T follicular helper cell (primary cell): ENCODE results near the gene FAM174A.

ENCODE experiments used
- DNase-seq: peaks from one replicate; pipeline ENCODE4 v3.0.0-alpha.2; 2020; ENCODE audit warnings: low read depth
- total RNA-seq, 2 experiments: gene quantifications; one replicate each; lab custom pipeline; 2026; lab: John Stamatoyannopoulos, UW

The FAM174A gene
- 3.5 to 5.1 reads per million in 2 experiments for total RNA-seq

GRCh38 chr5:100535060-100536005 lies at the start of gene FAM174A:
Gene FAM174A, plus strand, starts transcription at chr5:100535374. Its CDS starts 157 bp downstream, at chr5:100535531.
- peak; percentile 91 for DNase-seq

GRCh38 chr5:100493996-100494395 lies 41.2 kb upstream of the FAM174A start:
- no peak for DNase-seq

GRCh38 chr5:100496296-100496695 lies 38.9 kb upstream of the FAM174A start:
- no peak for DNase-seq

- DNase-seq, result no peak
These were observed 32.5 kb upstream of the FAM174A start for GRCh38 chr5:100502684-100503083.

- no peak for DNase-seq
These were observed 29.0 kb upstream of the FAM174A start for GRCh38 chr5:100505984-100506670.

GRCh38 chr5:100516285-100516684 lies 18.9 kb upstream of the FAM174A start:
- no peak for DNase-seq

GRCh38 chr5:100517301-100517974 lies 17.7 kb upstream of the FAM174A start:
- no peak for DNase-seq

GRCh38 chr5:100518377-100518776 lies 16.8 kb upstream of the FAM174A start:
- no peak for DNase-seq

- DNase-seq, result no peak
These were observed 16.1 kb upstream of the FAM174A start for GRCh38 chr5:100519075-100519474.

GRCh38 chr5:100520348-100520747 lies 14.8 kb upstream of the FAM174A start:
- no peak for DNase-seq

- no peak for DNase-seq
These were observed 2.8 kb downstream of the FAM174A start for GRCh38 chr5:100537946-100538345.

GRCh38 chr5:100539519-100539918 lies 4.3 kb downstream of the FAM174A start:
- no peak for DNase-seq

- no peak for DNase-seq
These were observed 6.9 kb downstream of the FAM174A start for GRCh38 chr5:100542086-100542485.

- no peak for DNase-seq
These were observed 10.8 kb downstream of the FAM174A start for GRCh38 chr5:100546001-100546400.

GRCh38 chr5:100550531-100551051 lies 15.4 kb downstream of the FAM174A start:
- DNase-seq, result no peak

GRCh38 chr5:100551183-100551582 lies 16.0 kb downstream of the FAM174A start:
- no peak for DNase-seq

- DNase-seq, result no peak
These were observed 18.0 kb downstream of the FAM174A start for GRCh38 chr5:100553209-100553608.

- DNase-seq, result no peak
These were observed 25.7 kb downstream of the FAM174A start for GRCh38 chr5:100560860-100561259.

- DNase-seq, result no peak
These were observed 27.6 kb downstream of the FAM174A start for GRCh38 chr5:100562821-100563220.

- no peak for DNase-seq
These were observed 31.4 kb downstream of the FAM174A start for GRCh38 chr5:100566382-100567141.

GRCh38 chr5:100574716-100575115 lies 39.5 kb downstream of the FAM174A start:
- no peak for DNase-seq
